Uterus (tissue), 2 donors: ENCODE data around the gene OR9Q1.

Experiments
- POLR2A ChIP-seq, 2 donors: fragments of 450-650 bp; IDR thresholded peaks; one replicate each; pipeline ENCODE4 v1.6.1; 2016; ENCODE audit warnings: antibody characterized with exemption in 2 of 2, mild to moderate bottlenecking in 1 of 2, moderate library complexity in 1 of 2
- TF ChIP-seq, protein P1 (sequence below), 4 experiments: fragments of 200-600 bp in 2 of 4; fragments of 450-650 bp in 2 of 4; sonication (generic) in 2 of 4; IDR thresholded peaks; one replicate each; pipeline ENCODE4 v1.5.1; 2016 to 2019; ENCODE audit warnings: antibody characterized with exemption in 4 of 4, mild to moderate bottlenecking in 2 of 4, moderate library complexity in 1 of 4

DNA sequence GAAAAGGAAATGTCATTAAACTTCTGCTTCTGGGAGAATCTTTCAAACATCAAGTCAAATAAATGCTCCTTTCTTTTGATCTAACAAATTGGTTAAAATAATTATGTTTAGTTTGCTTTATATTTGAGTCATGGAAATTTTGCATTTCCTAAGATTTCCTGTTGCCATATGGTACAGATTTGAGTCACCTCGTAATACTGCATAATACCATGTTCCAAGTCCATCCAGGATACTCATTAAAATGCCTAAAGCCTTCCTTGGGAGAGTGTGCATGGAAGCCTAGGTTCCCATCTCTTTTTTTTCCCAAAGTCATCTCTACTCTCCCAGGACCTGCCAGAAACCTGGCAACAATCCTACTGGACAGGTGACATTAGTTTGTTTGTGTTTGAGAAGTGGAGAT is 97.4 kb downstream of the OR9Q1 start:
- no peak for TF ChIP-seq POLR2A (IDR thresholded peaks at IDR 0.05)
- TF ChIP-seq, protein P1, sequence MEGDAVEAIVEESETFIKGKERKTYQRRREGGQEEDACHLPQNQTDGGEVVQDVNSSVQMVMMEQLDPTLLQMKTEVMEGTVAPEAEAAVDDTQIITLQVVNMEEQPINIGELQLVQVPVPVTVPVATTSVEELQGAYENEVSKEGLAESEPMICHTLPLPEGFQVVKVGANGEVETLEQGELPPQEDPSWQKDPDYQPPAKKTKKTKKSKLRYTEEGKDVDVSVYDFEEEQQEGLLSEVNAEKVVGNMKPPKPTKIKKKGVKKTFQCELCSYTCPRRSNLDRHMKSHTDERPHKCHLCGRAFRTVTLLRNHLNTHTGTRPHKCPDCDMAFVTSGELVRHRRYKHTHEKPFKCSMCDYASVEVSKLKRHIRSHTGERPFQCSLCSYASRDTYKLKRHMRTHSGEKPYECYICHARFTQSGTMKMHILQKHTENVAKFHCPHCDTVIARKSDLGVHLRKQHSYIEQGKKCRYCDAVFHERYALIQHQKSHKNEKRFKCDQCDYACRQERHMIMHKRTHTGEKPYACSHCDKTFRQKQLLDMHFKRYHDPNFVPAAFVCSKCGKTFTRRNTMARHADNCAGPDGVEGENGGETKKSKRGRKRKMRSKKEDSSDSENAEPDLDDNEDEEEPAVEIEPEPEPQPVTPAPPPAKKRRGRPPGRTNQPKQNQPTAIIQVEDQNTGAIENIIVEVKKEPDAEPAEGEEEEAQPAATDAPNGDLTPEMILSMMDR (IDR thresholded peaks at IDR 0.05), result no peak
